ENCODE data around the gene SLC41A1. TPM values are rescaled to one million over a fixed set of nuclear protein-coding genes. Genes with fewer than 3 reads are reported as not detected.

Gene SLC41A1
- total and polyA plus RNA-seq, 9 of the 15 experiments (the other 6 are each of a cell fraction or from before 2014, with no cell fraction given) = 4.1 to 29.3 (median 11.4) TPM

DNA sequence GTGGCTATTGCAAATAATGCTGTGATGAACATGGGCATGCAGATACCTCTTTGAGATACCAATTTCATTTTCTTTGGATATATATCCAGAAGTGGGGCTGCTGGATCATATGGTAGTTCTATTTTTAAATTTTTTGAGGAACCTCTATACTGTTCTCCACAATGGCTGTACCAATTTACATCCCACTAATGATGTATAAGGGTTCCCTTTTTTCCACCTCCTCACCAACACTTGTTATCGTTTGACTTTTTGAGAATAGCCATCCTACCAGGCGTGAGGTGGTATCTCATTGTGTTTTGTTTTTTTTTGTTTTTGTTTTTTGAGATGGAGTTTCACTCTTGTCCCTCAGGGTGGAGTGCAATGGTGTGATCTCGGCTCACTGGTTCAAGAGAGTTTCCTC, 56.4 kb downstream of the SLC41A1 start:
- H3K79me2 ChIP-seq (ENCODE audit: control insufficient read depth, insufficient read depth, low read length) = no peaks in the 10 kb centered on the region
- no TSS peak for BruUV-seq (replicated peaks)
- H3K27ac ChIP-seq (ENCODE audit: extremely low read depth, low read depth, low read length) = no peak overlapping the region
- WGBS (ENCODE audit: insufficient coverage, low coverage, missing lambda C conversion rate) = 47% methylated on average over 3 of the region's 3 CpGs
- H3K4me3 ChIP-seq = no peak overlapping the region
- H3K9ac ChIP-seq (ENCODE audit: insufficient read depth in 1 of 2, low read depth in 2 of 2, low read length in 2 of 2) = no peak overlapping the region
- POLR2A ChIA-PET = no interaction called here
- DNase-seq (ENCODE audit: extremely low read depth in 1 of 4, low spot score in 3 of 4) = no peak
- H3K9me3 ChIP-seq (replicated peaks; ENCODE audit: control insufficient read depth, insufficient read depth, low read depth, low read length) = no peaks in the 10 kb centered on the region
- H3K27me3 ChIP-seq (ENCODE audit: control insufficient read depth in 2 of 2, insufficient read depth in 2 of 2, low read length in 2 of 2) = no peaks in the 10 kb centered on the region
- H2AFZ ChIP-seq (ENCODE audit: low read depth, low read length) = no peak overlapping the region
- no peaks in the 10 kb centered on the region for H3K9me1 ChIP-seq (ENCODE audit: control insufficient read depth, insufficient read depth, low read length)
- no peaks in the 10 kb centered on the region for H3K36me3 ChIP-seq (ENCODE audit: control insufficient read depth, insufficient read depth, low read length)
- peaks cover 0 to 14% of the 10 kb centered on the region in 2 experiments; a peak in 2 of 5 replicates for H3K4me1 ChIP-seq (replicated peaks in 1 of 2; ENCODE audit: control insufficient read depth in 2 of 2, insufficient read depth in 2 of 2, low read length in 2 of 2)
- intact Hi-C loops (cut with micrococcal nuclease) (no loop called here), in situ Hi-C loops (cut with MboI) (no loop called here)
- TF ChIP-seq, protein P1, sequence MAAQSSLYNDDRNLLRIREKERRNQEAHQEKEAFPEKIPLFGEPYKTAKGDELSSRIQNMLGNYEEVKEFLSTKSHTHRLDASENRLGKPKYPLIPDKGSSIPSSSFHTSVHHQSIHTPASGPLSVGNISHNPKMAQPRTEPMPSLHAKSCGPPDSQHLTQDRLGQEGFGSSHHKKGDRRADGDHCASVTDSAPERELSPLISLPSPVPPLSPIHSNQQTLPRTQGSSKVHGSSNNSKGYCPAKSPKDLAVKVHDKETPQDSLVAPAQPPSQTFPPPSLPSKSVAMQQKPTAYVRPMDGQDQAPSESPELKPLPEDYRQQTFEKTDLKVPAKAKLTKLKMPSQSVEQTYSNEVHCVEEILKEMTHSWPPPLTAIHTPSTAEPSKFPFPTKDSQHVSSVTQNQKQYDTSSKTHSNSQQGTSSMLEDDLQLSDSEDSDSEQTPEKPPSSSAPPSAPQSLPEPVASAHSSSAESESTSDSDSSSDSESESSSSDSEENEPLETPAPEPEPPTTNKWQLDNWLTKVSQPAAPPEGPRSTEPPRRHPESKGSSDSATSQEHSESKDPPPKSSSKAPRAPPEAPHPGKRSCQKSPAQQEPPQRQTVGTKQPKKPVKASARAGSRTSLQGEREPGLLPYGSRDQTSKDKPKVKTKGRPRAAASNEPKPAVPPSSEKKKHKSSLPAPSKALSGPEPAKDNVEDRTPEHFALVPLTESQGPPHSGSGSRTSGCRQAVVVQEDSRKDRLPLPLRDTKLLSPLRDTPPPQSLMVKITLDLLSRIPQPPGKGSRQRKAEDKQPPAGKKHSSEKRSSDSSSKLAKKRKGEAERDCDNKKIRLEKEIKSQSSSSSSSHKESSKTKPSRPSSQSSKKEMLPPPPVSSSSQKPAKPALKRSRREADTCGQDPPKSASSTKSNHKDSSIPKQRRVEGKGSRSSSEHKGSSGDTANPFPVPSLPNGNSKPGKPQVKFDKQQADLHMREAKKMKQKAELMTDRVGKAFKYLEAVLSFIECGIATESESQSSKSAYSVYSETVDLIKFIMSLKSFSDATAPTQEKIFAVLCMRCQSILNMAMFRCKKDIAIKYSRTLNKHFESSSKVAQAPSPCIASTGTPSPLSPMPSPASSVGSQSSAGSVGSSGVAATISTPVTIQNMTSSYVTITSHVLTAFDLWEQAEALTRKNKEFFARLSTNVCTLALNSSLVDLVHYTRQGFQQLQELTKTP (IDR thresholded peaks at IDR 0.05; ENCODE audit: low read depth in 1 of 2, partially characterized antibody in 2 of 2) = no peak
- CTCF ChIA-PET (ENCODE audit: low intra/inter-chr PET ratio) = no interaction called here
- no peak for FAIRE-seq
- H3K4me2 ChIP-seq (ENCODE audit: insufficient read depth, low read length) = no peak overlapping the region
- ATAC-seq = no peak
- H4K20me1 ChIP-seq (replicated peaks; ENCODE audit: control insufficient read depth, insufficient read depth, low read length) = no peaks in the 10 kb centered on the region

Data from K562 (cell line).